Keratinocyte (primary cell): Measurements from ENCODE around the gene SCTR.
"Not testable (repeated sequence)": the region's sequence is repeated elsewhere in the genome, so short reads cannot be mapped to it uniquely, and the experiment has no call there.

Experiments used
- CTCF ChIP-seq, 3 experiments: IDR thresholded peaks in 1 of 3; conservative IDR thresholded peaks in 1 of 3; optimal IDR thresholded peaks in 1 of 3; 2 replicates in 2 of 3; 3 replicates in 1 of 3; pipeline versions ENCODE3 to v1.5.1; 2011; ENCODE audit warnings: low read length in 3 of 3, mild to moderate bottlenecking in 3 of 3, moderate library complexity in 2 of 3, control low read depth in 1 of 3, inconsistent platforms in 1 of 3; ENCODE audit not compliant: insufficient read depth in 2 of 3; ENCODE audit errors: extremely low read depth in 1 of 3
- EZH2 ChIP-seq: IDR thresholded peaks from one replicate; pipeline ENCODE4 v1.6.1; 2012; ENCODE audit warnings: inconsistent platforms, mild to moderate bottlenecking, low read length, moderate library complexity

GRCh38 chr2:119403618-119404017, 120.7 kb downstream of the SCTR start:
- TF ChIP-seq CTCF (optimal IDR thresholded peaks at IDR 0.05 in 1 of 3, IDR thresholded peaks at IDR 0.05 in 1 of 3, conservative IDR thresholded peaks at IDR 0.05 in 1 of 3; ENCODE audit: extremely low read depth in 1 of 3, insufficient read depth in 2 of 3, low read length in 3 of 3); EZH2: not testable (repeated sequence)
